Nephron progenitor cell (in vitro differentiated cells): ENCODE measurements around the gene LPP.

Experiments
- DNase-seq: peaks from one replicate; pipeline ENCODE4 v3.0.0; 2021
- H3K27ac Mint-ChIP-seq: 2 replicates; pipeline ENCODE4 v1.8.0; 2021; ENCODE audit warnings: mild to moderate bottlenecking, moderate library complexity, mixed read lengths
- H3K27me3 Mint-ChIP-seq: 2 replicates; pipeline ENCODE4 v1.8.0; 2021; ENCODE audit warnings: mild to moderate bottlenecking, low read depth, mixed read lengths; ENCODE audit not compliant: poor library complexity
- H3K36me3 Mint-ChIP-seq: 2 replicates; pipeline ENCODE4 v1.8.0; 2021; ENCODE audit warnings: low read depth, mixed read lengths
- H3K4me1 Mint-ChIP-seq: 2 replicates; pipeline ENCODE4 v1.8.0; 2021; ENCODE audit warnings: mixed read lengths
- H3K4me3 Mint-ChIP-seq: 2 replicates; pipeline ENCODE4 v1.8.0; 2021; ENCODE audit warnings: mild to moderate bottlenecking, moderate library complexity, mixed read lengths
- H3K9me3 Mint-ChIP-seq: 2 replicates; pipeline ENCODE4 v1.8.0; 2021; ENCODE audit warnings: mild to moderate bottlenecking, moderate library complexity, mixed read lengths
- TF ChIP-seq, protein P1 (sequence below): fragments of 200-600 bp; sonication (generic); IDR thresholded peaks from 2 replicates; pipeline ENCODE4 v1.5.0; 2021; ENCODE audit warnings: antibody characterized with exemption

The LPP gene

DNA sequence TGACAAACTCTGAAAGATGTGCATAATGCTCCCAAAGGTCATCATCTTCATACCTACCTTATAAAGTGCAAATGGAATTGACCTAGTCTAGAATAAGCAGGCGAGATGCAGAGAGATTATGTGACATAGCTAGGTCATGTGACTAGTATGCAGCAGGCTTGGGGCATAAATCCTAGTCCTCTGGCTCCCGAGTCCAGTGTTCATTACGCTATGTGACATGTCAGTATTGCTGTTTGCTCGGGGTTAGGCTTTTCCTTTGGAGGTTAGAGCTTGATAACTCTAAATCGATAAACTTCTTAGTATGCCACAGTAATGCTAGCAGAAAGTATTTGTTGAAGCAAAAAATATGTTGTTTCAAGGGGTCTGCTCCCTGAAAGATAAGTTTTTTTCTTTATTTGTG lies 536.1 kb downstream of the LPP start:
- Mint-ChIP-seq H3K9me3 (no peaks in the 10 kb centered on the region), H3K27ac (no peak overlapping the region), H3K27me3 (no peaks in the 10 kb centered on the region), H3K36me3 (peaks cover 4% of the 10 kb centered on the region), H3K4me1 (peaks cover 12% of the 10 kb centered on the region), H3K4me3 (no peak overlapping the region)
- TF ChIP-seq, protein P1, sequence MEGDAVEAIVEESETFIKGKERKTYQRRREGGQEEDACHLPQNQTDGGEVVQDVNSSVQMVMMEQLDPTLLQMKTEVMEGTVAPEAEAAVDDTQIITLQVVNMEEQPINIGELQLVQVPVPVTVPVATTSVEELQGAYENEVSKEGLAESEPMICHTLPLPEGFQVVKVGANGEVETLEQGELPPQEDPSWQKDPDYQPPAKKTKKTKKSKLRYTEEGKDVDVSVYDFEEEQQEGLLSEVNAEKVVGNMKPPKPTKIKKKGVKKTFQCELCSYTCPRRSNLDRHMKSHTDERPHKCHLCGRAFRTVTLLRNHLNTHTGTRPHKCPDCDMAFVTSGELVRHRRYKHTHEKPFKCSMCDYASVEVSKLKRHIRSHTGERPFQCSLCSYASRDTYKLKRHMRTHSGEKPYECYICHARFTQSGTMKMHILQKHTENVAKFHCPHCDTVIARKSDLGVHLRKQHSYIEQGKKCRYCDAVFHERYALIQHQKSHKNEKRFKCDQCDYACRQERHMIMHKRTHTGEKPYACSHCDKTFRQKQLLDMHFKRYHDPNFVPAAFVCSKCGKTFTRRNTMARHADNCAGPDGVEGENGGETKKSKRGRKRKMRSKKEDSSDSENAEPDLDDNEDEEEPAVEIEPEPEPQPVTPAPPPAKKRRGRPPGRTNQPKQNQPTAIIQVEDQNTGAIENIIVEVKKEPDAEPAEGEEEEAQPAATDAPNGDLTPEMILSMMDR = no peak
- no peak for DNase-seq

DNA sequence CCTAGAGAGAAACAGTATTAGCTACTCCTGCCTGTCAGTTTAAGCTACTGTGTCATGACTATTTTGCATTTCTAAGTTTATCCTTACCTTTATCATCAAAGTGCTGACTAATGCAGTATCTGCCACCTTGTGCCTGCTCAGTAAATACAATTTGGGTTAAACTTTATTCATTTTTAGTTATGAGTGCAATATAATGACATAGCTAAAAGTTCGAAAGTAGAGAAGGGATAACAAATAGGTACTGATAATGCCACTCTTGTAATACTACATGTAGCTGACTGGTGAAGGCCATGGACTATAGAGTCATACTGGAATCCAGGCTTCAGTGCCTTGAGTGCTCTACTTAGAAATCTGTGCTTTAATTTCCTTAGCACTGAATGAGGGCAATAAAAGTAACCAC lies 537.0 kb downstream of the LPP start:
- H3K36me3 Mint-ChIP-seq = peaks cover 4% of the 10 kb centered on the region
- DNase-seq = no peak
- TF ChIP-seq, protein P1 = no peak
- peaks cover 12% of the 10 kb centered on the region for H3K4me1 Mint-ChIP-seq
- no peaks in the 10 kb centered on the region for H3K9me3 Mint-ChIP-seq
- no peaks in the 10 kb centered on the region for H3K27me3 Mint-ChIP-seq
- no peak overlapping the region for H3K4me3 Mint-ChIP-seq
- no peak overlapping the region for H3K27ac Mint-ChIP-seq

DNA sequence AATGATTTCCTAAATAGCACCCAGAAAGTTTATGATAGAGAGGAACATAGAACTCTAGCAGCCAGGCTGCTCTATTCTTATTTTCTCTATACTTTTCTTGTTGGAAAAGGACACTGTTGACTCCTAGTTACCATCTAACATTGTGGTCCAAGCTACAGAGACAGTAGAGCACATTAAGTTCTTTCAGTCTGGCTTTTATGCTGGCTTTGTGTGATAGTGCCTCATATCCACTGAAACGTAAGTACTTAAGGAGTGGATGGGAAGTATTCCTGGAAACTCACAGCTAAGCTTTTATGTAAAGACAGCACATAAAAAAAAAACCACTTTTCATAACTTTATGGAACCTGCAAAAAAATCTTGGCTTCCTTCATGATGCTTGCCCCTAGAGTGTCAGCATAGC lies 537.7 kb downstream of the LPP start:
- Mint-ChIP-seq H3K27ac (no peak overlapping the region), H3K4me1 (peaks cover 8% of the 10 kb centered on the region), H3K4me3 (no peak overlapping the region), H3K36me3 (peaks cover 4% of the 10 kb centered on the region), H3K9me3 (no peaks in the 10 kb centered on the region), H3K27me3 (no peaks in the 10 kb centered on the region)
- DNase-seq = no peak
- TF ChIP-seq, protein P1 = no peak

DNA sequence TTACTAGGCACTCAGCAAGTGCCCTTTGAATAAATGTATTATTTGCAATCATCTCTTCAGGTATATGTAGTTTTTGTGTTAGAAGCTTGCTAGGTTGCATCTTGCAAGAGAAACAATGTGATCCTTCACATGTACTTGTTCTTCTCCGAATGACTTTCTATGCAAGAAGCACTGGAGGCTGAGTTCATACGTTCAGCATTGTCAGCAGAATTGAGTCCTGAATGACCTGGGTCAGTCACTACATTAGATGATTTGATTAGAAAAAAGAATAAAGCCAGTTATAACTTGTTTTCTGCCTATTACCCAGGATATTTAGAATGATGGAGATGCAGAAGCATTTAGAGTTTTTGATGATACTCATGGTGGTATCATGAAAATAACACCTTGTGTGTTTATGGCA lies 538.7 kb downstream of the LPP start:
- Mint-ChIP-seq H3K4me3 (no peak overlapping the region), H3K9me3 (no peaks in the 10 kb centered on the region), H3K4me1 (peaks cover 13% of the 10 kb centered on the region), H3K27me3 (no peaks in the 10 kb centered on the region), H3K27ac (no peak overlapping the region), H3K36me3 (peaks cover 4% of the 10 kb centered on the region)
- TF ChIP-seq, protein P1 = no peak
- DNase-seq = no peak

DNA sequence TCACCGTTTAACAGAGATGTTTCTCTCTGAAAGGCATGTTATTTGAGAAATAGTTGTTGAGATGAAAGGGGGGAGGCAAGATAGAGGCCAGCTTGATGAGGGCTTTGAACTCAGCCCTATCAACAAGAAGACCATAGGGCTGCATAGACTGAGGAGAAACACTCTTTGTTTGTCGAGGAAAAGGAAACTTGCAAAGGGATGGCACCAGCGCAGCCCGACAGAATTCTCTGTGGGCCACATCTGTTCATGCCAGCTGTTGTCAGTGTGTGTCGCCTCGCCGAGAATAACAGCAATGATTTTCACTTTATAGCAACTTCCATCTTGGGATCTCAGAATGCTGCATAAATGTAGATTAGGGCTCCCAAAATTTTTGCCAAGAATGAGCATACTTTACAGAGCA lies 539.5 kb downstream of the LPP start:
- TF ChIP-seq, protein P1 = no peak
- DNase-seq = no peak
- Mint-ChIP-seq H3K27ac (no peak overlapping the region), H3K9me3 (no peaks in the 10 kb centered on the region), H3K27me3 (no peaks in the 10 kb centered on the region), H3K36me3 (peaks cover 1% of the 10 kb centered on the region), H3K4me3 (no peak overlapping the region), H3K4me1 (peaks cover 13% of the 10 kb centered on the region)

DNA sequence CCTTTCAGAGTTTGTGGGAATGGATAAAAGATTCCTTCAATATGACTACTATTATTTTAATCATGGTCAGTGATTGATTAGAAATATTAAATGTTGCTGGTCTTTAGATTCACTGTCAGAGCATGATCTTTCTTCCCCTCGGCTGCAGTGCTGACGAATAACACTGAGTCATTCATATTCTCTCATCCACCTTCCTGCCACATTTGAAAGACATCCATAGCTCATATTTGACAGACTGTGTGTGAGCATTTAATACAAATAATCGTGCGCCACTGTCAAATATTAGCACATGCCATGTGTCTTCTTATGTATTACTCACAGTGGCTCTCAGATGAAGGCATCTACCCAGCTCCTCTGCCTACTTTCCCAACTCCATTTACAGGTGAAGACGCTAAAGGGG lies 541.3 kb downstream of the LPP start:
- no peaks in the 10 kb centered on the region for H3K27me3 Mint-ChIP-seq
- TF ChIP-seq, protein P1 = no peak
- no peaks in the 10 kb centered on the region for H3K9me3 Mint-ChIP-seq
- H3K4me1 Mint-ChIP-seq = peaks cover 11% of the 10 kb centered on the region
- no peak overlapping the region for H3K4me3 Mint-ChIP-seq
- no peak for DNase-seq
- no peak overlapping the region for H3K27ac Mint-ChIP-seq
- no peaks in the 10 kb centered on the region for H3K36me3 Mint-ChIP-seq
